Measurements from ENCODE around the gene COL4A3. TPM values are rescaled to one million over a fixed set of nuclear protein-coding genes. Genes with fewer than 3 reads are reported as not detected.
A peak's percentile ranks its signal among the peaks of the same experiment; 100 is the strongest.

COL4A3 gene
- total RNA-seq, 1 experiment from 2014 or later: 17.6 TPM

GRCh38 chr2:227228061-227228667, 63.7 kb downstream of the COL4A3 start:
- Mint-ChIP-seq H3K4me3 (ENCODE audit: low read depth, unreplicated experiment) (peak overlapping the region; percentile 48), H3K4me1 (ENCODE audit: low read depth, unreplicated experiment) (peaks cover 17% of the 10 kb centered on the region), H3K27ac (ENCODE audit: unreplicated experiment) (no peak overlapping the region), H3K36me3 (ENCODE audit: insufficient read depth, unreplicated experiment) (no peaks in the 10 kb centered on the region), H3K9me3 (ENCODE audit: low read depth, unreplicated experiment) (no peaks in the 10 kb centered on the region), H3K27me3 (ENCODE audit: unreplicated experiment) (no peaks in the 10 kb centered on the region)
- CTCF ChIA-PET: interaction anchor here (1.0 kb wide), 1 partner anchor 10 kb away, joined by 4 read pairs; no protein-coding TSS in a partner anchor
- intact Hi-C loops (cut with micrococcal nuclease; ENCODE audit: unreplicated experiment): loop anchor here (10.0 kb wide), 1 partner anchor 193 kb away; no protein-coding TSS in a partner anchor
- DNase-seq: peak; percentile 34
- BruUV-seq (replicated peaks): no TSS peak
- TF ChIP-seq, protein P1, sequence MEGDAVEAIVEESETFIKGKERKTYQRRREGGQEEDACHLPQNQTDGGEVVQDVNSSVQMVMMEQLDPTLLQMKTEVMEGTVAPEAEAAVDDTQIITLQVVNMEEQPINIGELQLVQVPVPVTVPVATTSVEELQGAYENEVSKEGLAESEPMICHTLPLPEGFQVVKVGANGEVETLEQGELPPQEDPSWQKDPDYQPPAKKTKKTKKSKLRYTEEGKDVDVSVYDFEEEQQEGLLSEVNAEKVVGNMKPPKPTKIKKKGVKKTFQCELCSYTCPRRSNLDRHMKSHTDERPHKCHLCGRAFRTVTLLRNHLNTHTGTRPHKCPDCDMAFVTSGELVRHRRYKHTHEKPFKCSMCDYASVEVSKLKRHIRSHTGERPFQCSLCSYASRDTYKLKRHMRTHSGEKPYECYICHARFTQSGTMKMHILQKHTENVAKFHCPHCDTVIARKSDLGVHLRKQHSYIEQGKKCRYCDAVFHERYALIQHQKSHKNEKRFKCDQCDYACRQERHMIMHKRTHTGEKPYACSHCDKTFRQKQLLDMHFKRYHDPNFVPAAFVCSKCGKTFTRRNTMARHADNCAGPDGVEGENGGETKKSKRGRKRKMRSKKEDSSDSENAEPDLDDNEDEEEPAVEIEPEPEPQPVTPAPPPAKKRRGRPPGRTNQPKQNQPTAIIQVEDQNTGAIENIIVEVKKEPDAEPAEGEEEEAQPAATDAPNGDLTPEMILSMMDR (IDR thresholded peaks at IDR 0.05; ENCODE audit: unreplicated experiment): no peak

- no peak for DNase-seq
- Mint-ChIP-seq H3K4me1 (ENCODE audit: low read depth, unreplicated experiment) (peaks cover 17% of the 10 kb centered on the region), H3K36me3 (ENCODE audit: insufficient read depth, unreplicated experiment) (no peaks in the 10 kb centered on the region), H3K27ac (ENCODE audit: unreplicated experiment) (no peak overlapping the region), H3K27me3 (ENCODE audit: unreplicated experiment) (no peaks in the 10 kb centered on the region), H3K9me3 (ENCODE audit: low read depth, unreplicated experiment) (no peaks in the 10 kb centered on the region), H3K4me3 (ENCODE audit: low read depth, unreplicated experiment) (no peak overlapping the region)
- CTCF ChIA-PET: interaction anchor here (0.7 kb wide), 1 partner anchor 67 kb away, joined by 5 read pairs; no protein-coding TSS in a partner anchor
- no TSS peak for BruUV-seq (replicated peaks)
- TF ChIP-seq, protein P1 (IDR thresholded peaks at IDR 0.05; ENCODE audit: unreplicated experiment): no peak
- intact Hi-C loops (cut with micrococcal nuclease; ENCODE audit: unreplicated experiment): no loop called here
Measured at GRCh38 chr2:227230151-227230550, 65.7 kb downstream of the COL4A3 start.

DNA sequence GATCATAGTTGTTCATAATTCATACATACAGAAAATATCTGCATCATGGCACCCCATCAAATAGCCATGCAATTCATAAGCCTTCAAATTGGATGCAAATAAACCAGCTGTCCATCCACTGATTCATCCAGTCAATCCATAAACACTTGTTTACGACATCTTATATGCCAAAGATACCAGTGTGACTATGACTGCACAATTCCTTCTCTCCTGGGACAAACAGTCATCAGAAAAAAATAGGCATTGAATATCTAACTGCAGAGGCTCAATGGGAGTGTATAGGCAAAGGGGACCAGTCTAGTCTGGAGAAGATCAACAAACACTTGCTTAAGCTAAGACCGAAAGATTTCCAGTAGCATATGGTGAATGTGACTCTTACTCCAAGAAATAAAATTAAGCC, 70.0 kb downstream of the COL4A3 start:
- CTCF ChIA-PET: no interaction called here
- Mint-ChIP-seq H3K4me1 (ENCODE audit: low read depth, unreplicated experiment) (no peaks in the 10 kb centered on the region), H3K9me3 (ENCODE audit: low read depth, unreplicated experiment) (no peaks in the 10 kb centered on the region), H3K27me3 (ENCODE audit: unreplicated experiment) (no peaks in the 10 kb centered on the region), H3K4me3 (ENCODE audit: low read depth, unreplicated experiment) (no peak overlapping the region), H3K36me3 (ENCODE audit: insufficient read depth, unreplicated experiment) (no peaks in the 10 kb centered on the region), H3K27ac (ENCODE audit: unreplicated experiment) (no peak overlapping the region)
- DNase-seq: no peak
- intact Hi-C loops (cut with micrococcal nuclease; ENCODE audit: unreplicated experiment): no loop called here
- BruUV-seq (replicated peaks): no TSS peak
- TF ChIP-seq, protein P1 (IDR thresholded peaks at IDR 0.05; ENCODE audit: unreplicated experiment): no peak

DNA sequence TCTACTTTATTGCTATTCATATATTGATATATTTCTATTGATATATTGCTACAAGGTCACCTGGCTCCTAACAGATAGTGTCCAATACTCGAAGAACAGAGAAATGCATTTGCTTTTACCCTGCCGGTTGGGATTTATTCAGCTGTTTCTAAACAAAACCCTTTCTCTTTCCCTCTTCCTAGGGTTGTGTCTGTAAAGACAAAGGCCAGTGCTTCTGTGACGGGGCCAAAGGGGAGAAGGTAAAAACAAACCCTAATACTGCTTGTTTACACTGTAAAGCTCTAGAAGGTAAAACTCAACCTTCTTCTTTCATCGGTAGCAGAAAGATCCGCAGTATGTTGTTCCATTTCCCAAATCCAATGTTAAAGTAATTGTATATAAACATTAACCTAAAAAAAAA, 73.4 kb downstream of the COL4A3 start:
- TF ChIP-seq, protein P1 (IDR thresholded peaks at IDR 0.05; ENCODE audit: unreplicated experiment): no peak
- no peak overlapping the region for H3K4me3 Mint-ChIP-seq (ENCODE audit: low read depth, unreplicated experiment)
- CTCF ChIA-PET: interaction anchor here (0.9 to 1.5 kb wide), 10 partner anchors 10 to 528 kb away, joined by 3 to 26 read pairs (median 4); partner anchors contain the start of genes COL4A3, COL4A4 and MFF
- H3K9me3 Mint-ChIP-seq (ENCODE audit: low read depth, unreplicated experiment): no peaks in the 10 kb centered on the region
- no peaks in the 10 kb centered on the region for H3K27me3 Mint-ChIP-seq (ENCODE audit: unreplicated experiment)
- intact Hi-C loops (cut with micrococcal nuclease; ENCODE audit: unreplicated experiment): loop anchor here (1.0 kb wide), 1 partner anchor 107 kb away; no protein-coding TSS in a partner anchor
- BruUV-seq (replicated peaks): no TSS peak
- H3K36me3 Mint-ChIP-seq (ENCODE audit: insufficient read depth, unreplicated experiment): no peaks in the 10 kb centered on the region
- no peaks in the 10 kb centered on the region for H3K4me1 Mint-ChIP-seq (ENCODE audit: low read depth, unreplicated experiment)
- H3K27ac Mint-ChIP-seq (ENCODE audit: unreplicated experiment): no peak overlapping the region
- DNase-seq: no peak
